NCI-H748 treated with DMSO at 0.1 percent for 48 hours (cell line): ENCODE data around the gene NCOA3.
"Not testable (repeated sequence)": the region's sequence is repeated elsewhere in the genome, so short reads cannot be mapped to it uniquely, and the experiment has no call there.

Experiments used
- DNase-seq: peaks from one replicate; lab custom pipeline; 2025; lab: John Stamatoyannopoulos, UW

Gene NCOA3

GRCh38 chr20:47501482-47502270, at the start of gene NCOA3:
Gene NCOA3 (plus strand): TSS chr20:47501887. CDS start chr20:47622248, 120,361 bp downstream.
- peak; percentile 77 for DNase-seq

GRCh38 chr20:47452736-47453161, 48.9 kb upstream of the NCOA3 start:
- DNase-seq, result no peak

GRCh38 chr20:47453167-47453782, 48.4 kb upstream of the NCOA3 start:
- no peak for DNase-seq

- DNase-seq, result no peak
Observed at GRCh38 chr20:47454298-47455132, 47.2 kb upstream of the NCOA3 start.

- DNase-seq, result no peak
Observed at GRCh38 chr20:47455133-47456040, 46.3 kb upstream of the NCOA3 start.

- no peak for DNase-seq
Observed at GRCh38 chr20:47456041-47456537, 45.6 kb upstream of the NCOA3 start.

- no peak for DNase-seq
Observed at GRCh38 chr20:47456952-47457724, 44.5 kb upstream of the NCOA3 start.

- not testable (repeated sequence) for DNase-seq
Observed at GRCh38 chr20:47458280-47459050, 43.2 kb upstream of the NCOA3 start.

GRCh38 chr20:47459344-47460073, 42.2 kb upstream of the NCOA3 start:
- DNase-seq, result no peak

GRCh38 chr20:47460761-47461112, 41.0 kb upstream of the NCOA3 start:
- not testable (repeated sequence) for DNase-seq

- no peak for DNase-seq
Observed at GRCh38 chr20:47461120-47461685, 40.5 kb upstream of the NCOA3 start.

GRCh38 chr20:47461906-47462305, 39.8 kb upstream of the NCOA3 start:
- DNase-seq, result not testable (repeated sequence)

GRCh38 chr20:47464380-47465101, 37.1 kb upstream of the NCOA3 start:
- DNase-seq, result peak; percentile 0

GRCh38 chr20:47465335-47466090, 36.2 kb upstream of the NCOA3 start:
- no peak for DNase-seq

- DNase-seq, result no peak
Observed at GRCh38 chr20:47466213-47466612, 35.5 kb upstream of the NCOA3 start.

- DNase-seq, result no peak
Observed at GRCh38 chr20:47466704-47467459, 34.8 kb upstream of the NCOA3 start.
